Ureter (tissue), 1 donor: ENCODE data around the gene TRANK1. TPM values are rescaled to one million over a fixed set of nuclear protein-coding genes. Genes with fewer than 3 reads are reported as not detected.
A peak's percentile ranks its signal among the peaks of the same experiment; 100 is the strongest.
"Not testable (repeated sequence)": the region's sequence is repeated elsewhere in the genome, so short reads cannot be mapped to it uniquely, and the experiment has no call there.

Experiments
- DNase-seq: peaks from one replicate; pipeline ENCODE4 v3.0.0-alpha.2; 2020; ENCODE audit warnings: low spot score
- total RNA-seq: library from RNA; stranded (reverse); gene quantifications from one replicate; pipeline ENCODE4 v1.2.4, GENCODE V29; 2023
- donor health status: DM: yes; HTN: yes; CAD: no.

Gene TRANK1
- 29.2 TPM for total RNA-seq

GRCh38 chr3:36944641-36945270 lies at the start of gene TRANK1:
TSS of gene TRANK1 (minus strand) at chr3:36945054. CDS start at chr3:36944809, 245 bp downstream.
- DNase-seq: peak; percentile 73

GRCh38 chr3:36993326-36994283 lies 48.8 kb upstream of the TRANK1 start, which contains the start of gene MLH1:
TSS of gene MLH1 (plus strand) at chr3:36993518. CDS start at chr3:36993548, 30 bp downstream.
- peak; percentile 100 for DNase-seq

GRCh38 chr3:36992806-36993325 lies 48.0 kb upstream of the TRANK1 start, which contains the start of gene EPM2AIP1:
TSS of gene EPM2AIP1 (minus strand) at chr3:36993131. CDS start at chr3:36993077, 54 bp downstream.
- DNase-seq: no peak

GRCh38 chr3:36991923-36992805 lies 47.3 kb upstream of the TRANK1 start:
- no peak for DNase-seq

- DNase-seq: no peak
Measured at GRCh38 chr3:36991147-36991546, 46.3 kb upstream of the TRANK1 start.

GRCh38 chr3:36989568-36989967 lies 44.7 kb upstream of the TRANK1 start:
- no peak for DNase-seq

GRCh38 chr3:36989005-36989404 lies 44.2 kb upstream of the TRANK1 start:
- DNase-seq: no peak

- DNase-seq: no peak
Measured at GRCh38 chr3:36988356-36988755, 43.5 kb upstream of the TRANK1 start.

- no peak for DNase-seq
Measured at GRCh38 chr3:36981006-36981405, 36.2 kb upstream of the TRANK1 start.

- DNase-seq: no peak
Measured at GRCh38 chr3:36973139-36973538, 28.3 kb upstream of the TRANK1 start.

GRCh38 chr3:36972163-36972562 lies 27.3 kb upstream of the TRANK1 start:
- DNase-seq: no peak

GRCh38 chr3:36969540-36970432 lies 24.9 kb upstream of the TRANK1 start:
- peak; percentile 72 for DNase-seq

GRCh38 chr3:36969085-36969484 lies 24.2 kb upstream of the TRANK1 start:
- DNase-seq: no peak

- no peak for DNase-seq
Measured at GRCh38 chr3:36965440-36965839, 20.6 kb upstream of the TRANK1 start.

GRCh38 chr3:36964817-36965216 lies 20.0 kb upstream of the TRANK1 start:
- no peak for DNase-seq

- DNase-seq: no peak
Measured at GRCh38 chr3:36964331-36964730, 19.5 kb upstream of the TRANK1 start.

GRCh38 chr3:36963008-36963407 lies 18.2 kb upstream of the TRANK1 start:
- not testable (repeated sequence) for DNase-seq

GRCh38 chr3:36960502-36960901 lies 15.6 kb upstream of the TRANK1 start:
- no peak for DNase-seq

- no peak for DNase-seq
Measured at GRCh38 chr3:36959821-36960220, 15.0 kb upstream of the TRANK1 start.
